ENCODE data around the gene ARFGEF2. TPM values are rescaled to one million over a fixed set of nuclear protein-coding genes. Genes with fewer than 3 reads are reported as not detected.

ARFGEF2 gene
- total and polyA plus RNA-seq, 2 of the 4 experiments (the other 2 are of a cell fraction) = 10.3 to 39.1 TPM

DNA sequence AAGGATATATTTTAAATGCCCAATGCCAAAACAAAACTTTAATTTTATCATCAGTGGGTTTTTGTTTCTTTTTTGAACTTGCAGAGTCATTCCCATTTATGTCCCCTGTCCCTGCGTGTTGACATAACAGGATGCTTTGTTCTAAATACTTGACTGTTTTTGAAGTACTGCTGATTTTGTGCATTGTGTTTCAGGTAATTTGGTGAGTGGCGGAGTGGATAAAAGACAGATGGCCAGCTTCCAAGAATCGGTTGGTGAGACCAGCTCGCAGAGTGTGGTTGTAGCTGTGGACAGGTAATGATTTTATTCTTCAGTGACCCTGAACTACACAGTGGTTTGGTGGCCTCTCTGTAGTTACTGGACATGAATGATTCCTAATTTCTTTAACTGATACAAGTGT lies 74.1 kb downstream of the ARFGEF2 start:
- H3K27ac ChIP-seq (ENCODE audit: insufficient read depth, low read length) = no peak overlapping the region
- no peak overlapping the region for H3K23ac ChIP-seq (ENCODE audit: low read depth, low read length)
- DNase-seq = no peak
- H2BK15ac ChIP-seq (ENCODE audit: low read depth, low read length) = no peak overlapping the region
- no peak overlapping the region for H4K5ac ChIP-seq (ENCODE audit: low read depth, low read length)
- ATAC-seq (ENCODE audit: low read depth) = no peak
- H3K79me1 ChIP-seq (ENCODE audit: low read depth in 1 of 2, low read length in 2 of 2) = peaks cover 0 to 4% of the 10 kb centered on the region in 2 experiments; a peak in 1 of 4 replicates
- H3K56ac ChIP-seq (ENCODE audit: extremely low read depth, insufficient read depth, low read length) = no peak overlapping the region
- intact Hi-C loops (cut with micrococcal nuclease) (no loop called here), dilution Hi-C loops (cut with HindIII; ENCODE audit: low sequenced_read_pairs, unreplicated experiment) (no loop called here), in situ Hi-C loops (cut with MboI; ENCODE audit: low sequenced_read_pairs) (no loop called here)
- peaks cover 52% of the 10 kb centered on the region for H3K36me3 ChIP-seq (ENCODE audit: control insufficient read depth, insufficient read depth, low read length)
- no peak overlapping the region for H3K4me3 ChIP-seq (ENCODE audit: insufficient read depth, low read depth, low read length)
- ChIA-PET POLR2A (ENCODE audit: unreplicated experiment) (no interaction called here), CTCF (interaction anchor here (0.6 kb wide), 2 partner anchors 67 to 81 kb away, joined by 3 read pairs; no protein-coding TSS in a partner anchor)
- no peaks in the 10 kb centered on the region for H4K20me1 ChIP-seq (ENCODE audit: insufficient read depth, low read length)
- no peaks in the 10 kb centered on the region for H3K9me1 ChIP-seq (ENCODE audit: insufficient read depth, low read length)
- no peak overlapping the region for H2AK5ac ChIP-seq (ENCODE audit: low read depth, low read length)
- no peaks in the 10 kb centered on the region for H3K27me3 ChIP-seq (ENCODE audit: control insufficient read depth, insufficient read depth, low read length)
- TF ChIP-seq ELK1 (IDR thresholded peaks at IDR 0.05; ENCODE audit: borderline replicate concordance, low read depth, low read length) (no peak), POLR2A (IDR thresholded peaks at IDR 0.05; ENCODE audit: low read depth, low read length) (no peak), RFX5 (IDR thresholded peaks at IDR 0.05; ENCODE audit: low read depth, low read length) (no peak), MAFK (IDR thresholded peaks at IDR 0.05; ENCODE audit: low read depth, low read length) (no peak), RCOR1 (IDR thresholded peaks at IDR 0.05; ENCODE audit: insufficient replicate concordance, low read length) (no peak), FOS (IDR thresholded peaks at IDR 0.05; ENCODE audit: low read depth, low read length) (no peak), MXI1 (IDR thresholded peaks at IDR 0.05; ENCODE audit: borderline replicate concordance, low read depth, low read length) (no peak), CHD1 (IDR thresholded peaks at IDR 0.05; ENCODE audit: low read depth, low read length) (no peak), RAD21 (IDR thresholded peaks at IDR 0.05; ENCODE audit: low read length) (no peak), CEBPB (IDR thresholded peaks at IDR 0.05; ENCODE audit: low read depth, low read length) (no peak), SMC3 (IDR thresholded peaks at IDR 0.05; ENCODE audit: low read depth, low read length) (no peak), USF2 (IDR thresholded peaks at IDR 0.05; ENCODE audit: low read depth, low read length) (no peak), NFE2L2 (IDR thresholded peaks at IDR 0.05; ENCODE audit: low read depth, low read length) (no peak), MAZ (IDR thresholded peaks at IDR 0.05; ENCODE audit: borderline replicate concordance, low read depth, low read length) (no peak), BHLHE40 (IDR thresholded peaks at IDR 0.05; ENCODE audit: low read depth, low read length) (no peak)
- TF ChIP-seq, protein P1, sequence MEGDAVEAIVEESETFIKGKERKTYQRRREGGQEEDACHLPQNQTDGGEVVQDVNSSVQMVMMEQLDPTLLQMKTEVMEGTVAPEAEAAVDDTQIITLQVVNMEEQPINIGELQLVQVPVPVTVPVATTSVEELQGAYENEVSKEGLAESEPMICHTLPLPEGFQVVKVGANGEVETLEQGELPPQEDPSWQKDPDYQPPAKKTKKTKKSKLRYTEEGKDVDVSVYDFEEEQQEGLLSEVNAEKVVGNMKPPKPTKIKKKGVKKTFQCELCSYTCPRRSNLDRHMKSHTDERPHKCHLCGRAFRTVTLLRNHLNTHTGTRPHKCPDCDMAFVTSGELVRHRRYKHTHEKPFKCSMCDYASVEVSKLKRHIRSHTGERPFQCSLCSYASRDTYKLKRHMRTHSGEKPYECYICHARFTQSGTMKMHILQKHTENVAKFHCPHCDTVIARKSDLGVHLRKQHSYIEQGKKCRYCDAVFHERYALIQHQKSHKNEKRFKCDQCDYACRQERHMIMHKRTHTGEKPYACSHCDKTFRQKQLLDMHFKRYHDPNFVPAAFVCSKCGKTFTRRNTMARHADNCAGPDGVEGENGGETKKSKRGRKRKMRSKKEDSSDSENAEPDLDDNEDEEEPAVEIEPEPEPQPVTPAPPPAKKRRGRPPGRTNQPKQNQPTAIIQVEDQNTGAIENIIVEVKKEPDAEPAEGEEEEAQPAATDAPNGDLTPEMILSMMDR (conservative IDR thresholded peaks at IDR 0.05; ENCODE audit: low read depth, low read length) = no peak
- H4K8ac ChIP-seq (ENCODE audit: low read depth in 2 of 2, low read length in 2 of 2) = no peak overlapping the region
- H2BK120ac ChIP-seq (ENCODE audit: low read depth, low read length) = no peak overlapping the region
- H3K9ac ChIP-seq (ENCODE audit: low read depth, low read length) = no peak overlapping the region
- WGBS, 2 experiments (ENCODE audit: extremely low coverage in 2 of 2, insufficient read length in 1 of 2) = 92% methylated on average over 2 of the region's 4 CpGs; no CpG with 5 or more reads in 1 of the 2 experiments
- no peak overlapping the region for H3K14ac ChIP-seq (replicated peaks; ENCODE audit: low read depth, low read length)
- BruUV-seq (replicated peaks) = no TSS peak
- no peak overlapping the region for H3K4me2 ChIP-seq (ENCODE audit: low read depth, low read length)
- no peaks in the 10 kb centered on the region for H3K4me1 ChIP-seq (ENCODE audit: control insufficient read depth, insufficient read depth, low read length)
- no peak overlapping the region for H2AFZ ChIP-seq (replicated peaks; ENCODE audit: low read length, poor library complexity)
- H4K91ac ChIP-seq (ENCODE audit: insufficient read depth, low read depth, low read length) = no peak overlapping the region
- no peaks in the 10 kb centered on the region for H3K9me3 ChIP-seq (ENCODE audit: control insufficient read depth, insufficient read depth, low read length)
- H2AK9ac ChIP-seq (replicated peaks; ENCODE audit: low read depth, low read length, poor library complexity) = no peak overlapping the region
- H3K18ac ChIP-seq (ENCODE audit: low read depth, low read length) = no peak overlapping the region
- H2BK20ac ChIP-seq (ENCODE audit: low read depth, low read length) = no peak overlapping the region
- H3K4ac ChIP-seq (ENCODE audit: low read depth, low read length) = no peak overlapping the region
- no peak overlapping the region for H2BK5ac ChIP-seq (ENCODE audit: low read depth, low read length, poor library complexity, severe bottlenecking)

Data from IMR-90 (cell line).